ENCODE data around the gene MADCAM1.

MADCAM1 gene

DNA sequence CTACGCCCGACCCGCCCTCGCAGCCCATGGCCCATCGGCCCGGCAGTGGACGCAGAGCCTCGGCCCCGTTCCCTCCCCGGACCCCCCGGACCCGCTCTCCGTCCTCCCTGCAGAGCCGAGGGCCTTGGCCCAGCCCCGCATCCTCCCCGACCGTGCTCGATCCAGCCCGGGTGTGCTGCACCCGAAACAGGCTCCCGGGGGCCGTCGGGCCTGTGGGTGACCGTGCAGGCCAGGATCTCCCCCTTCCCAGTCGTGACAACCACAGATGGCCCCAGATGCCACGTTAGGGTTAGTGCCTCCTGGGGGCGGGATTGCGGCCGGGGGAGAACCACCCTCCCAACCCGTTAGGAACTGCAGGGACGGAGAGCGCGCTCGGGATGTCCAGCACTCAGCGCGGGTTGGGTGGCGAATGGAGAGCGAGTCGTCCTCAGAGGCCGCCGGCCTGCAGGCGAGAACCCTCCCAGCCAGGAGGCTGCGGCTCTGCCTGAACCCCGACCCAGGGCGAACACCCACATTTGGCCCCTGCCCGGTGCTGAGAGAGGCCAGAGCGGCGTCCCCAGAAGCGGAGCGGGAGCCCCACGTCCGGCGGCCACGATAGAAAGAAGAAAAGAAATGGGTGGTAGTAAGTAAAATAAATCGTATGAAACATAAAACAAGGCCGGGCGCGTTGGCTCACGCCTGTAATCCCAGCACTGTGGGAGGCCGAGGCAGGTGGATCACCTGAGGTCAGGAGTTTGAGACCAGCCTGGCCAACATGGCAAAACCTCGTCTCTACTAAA lies 6.7 kb upstream of the MADCAM1 start:
- Histone ChIP-seq H4K20me1 (ENCODE audit: insufficient read depth, low read length) (no peaks in the 10 kb centered on the region), H3K4me1 (ENCODE audit: insufficient read depth, low read length, severe bottlenecking) (peaks cover 8% of the 10 kb centered on the region), H3K9ac (ENCODE audit: low read length) (peak overlapping the region; percentile 96), H3K9me3 (ENCODE audit: low read length) (no peaks in the 10 kb centered on the region), H3K9me2 (ENCODE audit: low read depth, low read length) (no peaks in the 10 kb centered on the region), H2AFZ (ENCODE audit: low read length) (no peak overlapping the region), H3K4me2 (ENCODE audit: low read length) (peak overlapping the region; percentile 93), H3F3A (ENCODE audit: insufficient read depth, low read length) (no peaks in the 10 kb centered on the region), H3K36me3 (ENCODE audit: insufficient read depth, low read length) (no peaks in the 10 kb centered on the region; the same call in 1 of the 2 replicates), H3K79me2 (ENCODE audit: insufficient read depth, low read length) (no peaks in the 10 kb centered on the region), H3K27me3 (ENCODE audit: insufficient read depth, low read length) (no peaks in the 10 kb centered on the region), H3K4me3 (ENCODE audit: low read depth, low read length, poor library complexity, severe bottlenecking) (peak overlapping the region; percentile 89), H3K27ac (ENCODE audit: low read depth, low read length, poor library complexity, severe bottlenecking) (no peak overlapping the region)
- TF ChIP-seq EZH2 (IDR thresholded peaks at IDR 0.05; ENCODE audit: borderline replicate concordance, low read length): no peak
- TF ChIP-seq, protein P1, sequence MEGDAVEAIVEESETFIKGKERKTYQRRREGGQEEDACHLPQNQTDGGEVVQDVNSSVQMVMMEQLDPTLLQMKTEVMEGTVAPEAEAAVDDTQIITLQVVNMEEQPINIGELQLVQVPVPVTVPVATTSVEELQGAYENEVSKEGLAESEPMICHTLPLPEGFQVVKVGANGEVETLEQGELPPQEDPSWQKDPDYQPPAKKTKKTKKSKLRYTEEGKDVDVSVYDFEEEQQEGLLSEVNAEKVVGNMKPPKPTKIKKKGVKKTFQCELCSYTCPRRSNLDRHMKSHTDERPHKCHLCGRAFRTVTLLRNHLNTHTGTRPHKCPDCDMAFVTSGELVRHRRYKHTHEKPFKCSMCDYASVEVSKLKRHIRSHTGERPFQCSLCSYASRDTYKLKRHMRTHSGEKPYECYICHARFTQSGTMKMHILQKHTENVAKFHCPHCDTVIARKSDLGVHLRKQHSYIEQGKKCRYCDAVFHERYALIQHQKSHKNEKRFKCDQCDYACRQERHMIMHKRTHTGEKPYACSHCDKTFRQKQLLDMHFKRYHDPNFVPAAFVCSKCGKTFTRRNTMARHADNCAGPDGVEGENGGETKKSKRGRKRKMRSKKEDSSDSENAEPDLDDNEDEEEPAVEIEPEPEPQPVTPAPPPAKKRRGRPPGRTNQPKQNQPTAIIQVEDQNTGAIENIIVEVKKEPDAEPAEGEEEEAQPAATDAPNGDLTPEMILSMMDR (IDR thresholded peaks at IDR 0.05; ENCODE audit: low read length): no peak

DNA sequence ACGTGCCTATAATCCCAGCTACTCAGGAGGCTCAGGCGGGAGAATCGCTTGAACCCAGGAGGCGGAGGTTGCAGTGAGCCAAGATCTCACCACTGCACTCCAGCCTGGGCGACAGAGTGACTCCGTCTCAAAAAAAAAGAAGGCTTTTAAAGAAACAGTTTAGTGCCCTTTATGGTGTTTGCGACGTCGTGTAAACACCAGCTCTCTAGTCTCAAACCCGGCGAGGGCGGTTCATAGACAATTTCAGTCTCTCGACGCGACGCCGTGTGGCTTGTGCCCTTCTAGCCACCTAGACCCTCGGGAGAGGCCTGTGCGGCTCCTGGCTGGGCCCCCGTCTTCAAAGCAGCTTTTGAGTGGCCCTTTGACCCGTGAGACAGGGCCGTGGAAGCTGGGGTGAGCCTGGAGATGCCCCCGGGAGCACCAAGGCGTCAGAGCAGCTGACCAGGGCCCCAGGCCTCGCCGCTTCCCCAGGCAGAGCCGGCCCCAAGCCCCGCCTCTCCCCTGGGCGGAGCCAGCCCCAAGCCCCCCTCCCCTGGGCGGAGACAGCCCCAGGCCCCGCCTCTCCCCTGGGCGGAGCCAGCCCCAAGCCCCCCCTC lies 5.0 kb upstream of the MADCAM1 start:
- H4K20me1 ChIP-seq (ENCODE audit: insufficient read depth, low read length): no peaks in the 10 kb centered on the region
- H3K36me3 ChIP-seq (ENCODE audit: insufficient read depth, low read length): no peaks in the 10 kb centered on the region; the same call in 1 of the 2 replicates
- H3K9me2 ChIP-seq (ENCODE audit: low read depth, low read length): no peaks in the 10 kb centered on the region
- H3K9ac ChIP-seq (ENCODE audit: low read length): no peak overlapping the region
- H3K4me3 ChIP-seq (ENCODE audit: low read depth, low read length, poor library complexity, severe bottlenecking): no peak overlapping the region
- H2AFZ ChIP-seq (ENCODE audit: low read length): no peak overlapping the region
- H3K9me3 ChIP-seq (ENCODE audit: low read length): no peaks in the 10 kb centered on the region
- no peaks in the 10 kb centered on the region for H3K27me3 ChIP-seq (ENCODE audit: insufficient read depth, low read length)
- H3K4me2 ChIP-seq (ENCODE audit: low read length): no peak overlapping the region
- H3K27ac ChIP-seq (ENCODE audit: low read depth, low read length, poor library complexity, severe bottlenecking): no peak overlapping the region
- H3F3A ChIP-seq (ENCODE audit: insufficient read depth, low read length): no peaks in the 10 kb centered on the region
- H3K4me1 ChIP-seq (ENCODE audit: insufficient read depth, low read length, severe bottlenecking): peaks cover 8% of the 10 kb centered on the region
- no peaks in the 10 kb centered on the region for H3K79me2 ChIP-seq (ENCODE audit: insufficient read depth, low read length)
- no peak for TF ChIP-seq EZH2 (IDR thresholded peaks at IDR 0.05; ENCODE audit: borderline replicate concordance, low read length)
- TF ChIP-seq, protein P1 (IDR thresholded peaks at IDR 0.05; ENCODE audit: low read length): no peak

DNA sequence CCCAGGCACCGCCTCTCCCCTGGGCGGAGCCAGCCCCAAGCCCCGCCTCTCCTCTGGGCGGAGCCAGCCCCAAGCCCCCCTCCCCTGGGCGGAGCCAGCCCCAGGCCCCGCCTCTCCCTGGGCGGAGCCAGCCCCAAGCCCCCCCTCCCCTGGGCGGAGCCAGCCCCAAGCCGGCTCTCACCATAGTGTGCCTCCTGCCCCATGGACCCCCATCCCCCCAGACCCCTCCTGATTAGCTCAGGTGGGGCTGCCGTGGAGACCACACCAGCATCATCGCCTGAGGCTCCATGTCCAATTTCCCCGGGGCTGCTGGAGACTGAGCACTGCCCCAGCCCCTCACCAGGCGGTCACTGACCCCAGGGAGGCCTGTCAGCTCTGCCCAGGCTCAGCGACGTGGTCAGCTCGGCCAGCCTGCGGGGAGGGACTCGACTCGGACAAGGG lies 4.2 kb upstream of the MADCAM1 start:
- Histone ChIP-seq H3K9me3 (ENCODE audit: low read length) (no peaks in the 10 kb centered on the region), H3K9me2 (ENCODE audit: low read depth, low read length) (no peaks in the 10 kb centered on the region), H3K27ac (ENCODE audit: low read depth, low read length, poor library complexity, severe bottlenecking) (no peak overlapping the region), H3K4me2 (ENCODE audit: low read length) (no peak overlapping the region), H3K9ac (ENCODE audit: low read length) (no peak overlapping the region), H3K36me3 (ENCODE audit: insufficient read depth, low read length) (no peaks in the 10 kb centered on the region; the same call in 1 of the 2 replicates), H3F3A (ENCODE audit: insufficient read depth, low read length) (no peaks in the 10 kb centered on the region), H3K27me3 (ENCODE audit: insufficient read depth, low read length) (no peaks in the 10 kb centered on the region), H3K4me3 (ENCODE audit: low read depth, low read length, poor library complexity, severe bottlenecking) (no peak overlapping the region), H3K79me2 (ENCODE audit: insufficient read depth, low read length) (no peaks in the 10 kb centered on the region), H3K4me1 (ENCODE audit: insufficient read depth, low read length, severe bottlenecking) (peaks cover 8% of the 10 kb centered on the region), H2AFZ (ENCODE audit: low read length) (no peak overlapping the region), H4K20me1 (ENCODE audit: insufficient read depth, low read length) (no peaks in the 10 kb centered on the region)
- TF ChIP-seq, protein P1 (IDR thresholded peaks at IDR 0.05; ENCODE audit: low read length): no peak
- TF ChIP-seq EZH2 (IDR thresholded peaks at IDR 0.05; ENCODE audit: borderline replicate concordance, low read length): no peak
